Activated T-helper 1 cell treated with anti-CD3 and anti-CD28 coated beads, Interleukin-2, amount 50 U/mL, for 16 hours (primary cell): ENCODE data around the gene ASS1.

ENCODE experiments used
- DNase-seq, 2 donors: peaks; one replicate each; pipeline ENCODE4 v3.0.0-alpha.2; 2020; ENCODE audit warnings: low read depth in 1 of 2, low spot score in 1 of 2

ASS1 gene

DNA sequence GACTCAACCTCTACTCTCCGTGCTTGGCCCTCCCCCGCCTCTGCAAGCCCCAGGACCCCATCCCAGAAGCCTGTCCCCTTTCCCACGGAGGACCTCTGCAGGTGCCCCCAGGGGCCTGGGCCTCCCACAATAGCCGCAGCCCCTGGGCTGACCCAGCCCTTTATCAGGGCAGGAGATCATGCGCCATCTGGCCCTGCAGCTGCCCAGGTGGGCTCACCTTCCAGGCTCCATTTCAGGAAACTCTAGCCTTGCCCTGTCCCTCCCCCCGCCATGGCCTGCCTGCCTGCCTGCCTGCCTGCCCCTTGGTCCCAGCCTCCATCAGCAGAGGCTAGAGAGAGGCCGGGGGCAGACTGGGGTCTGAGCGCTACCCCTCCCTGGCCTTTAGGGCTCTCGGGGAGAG, 48.7 kb downstream of the ASS1 start:
- DNase-seq, result no peak

DNA sequence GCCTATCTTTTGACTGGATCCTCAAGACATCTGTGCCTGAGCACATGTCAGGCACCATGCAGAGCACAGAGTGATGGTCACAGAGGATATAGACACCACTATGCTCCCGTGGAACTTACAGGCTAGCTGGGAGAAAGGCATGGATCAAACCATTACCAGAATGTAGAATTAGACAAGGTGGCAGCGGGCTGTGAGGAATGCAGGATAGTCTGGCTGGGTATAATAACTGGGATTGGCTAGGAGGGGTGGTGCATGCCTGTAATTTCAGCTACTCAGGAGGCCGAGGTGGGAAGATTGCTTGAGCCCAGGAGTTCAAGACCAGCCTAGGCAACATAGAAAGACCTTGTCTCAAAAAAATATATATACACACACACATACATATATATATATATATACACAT, 50.3 kb downstream of the ASS1 start:
- no peak for DNase-seq

DNA sequence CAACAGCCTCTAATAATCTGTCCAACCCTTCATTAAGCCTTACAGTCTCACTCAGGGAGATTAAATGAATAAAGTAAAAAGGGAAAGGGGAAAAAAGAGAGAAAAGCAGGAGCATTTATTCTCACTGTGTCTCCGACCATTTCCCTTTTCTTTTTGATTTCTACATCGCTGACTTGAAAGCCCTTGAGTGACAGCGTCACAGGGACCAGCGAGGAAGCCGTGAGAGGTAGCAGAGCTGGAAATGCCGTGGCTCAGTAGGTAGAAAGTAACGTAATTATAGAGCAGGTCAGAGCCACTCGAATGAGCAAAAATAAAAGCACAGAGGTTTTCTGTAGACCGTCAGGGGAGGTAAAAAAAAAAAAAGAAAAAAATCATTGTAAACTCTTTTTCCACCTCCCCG, 52.4 kb downstream of the ASS1 start:
- no peak for DNase-seq

DNA sequence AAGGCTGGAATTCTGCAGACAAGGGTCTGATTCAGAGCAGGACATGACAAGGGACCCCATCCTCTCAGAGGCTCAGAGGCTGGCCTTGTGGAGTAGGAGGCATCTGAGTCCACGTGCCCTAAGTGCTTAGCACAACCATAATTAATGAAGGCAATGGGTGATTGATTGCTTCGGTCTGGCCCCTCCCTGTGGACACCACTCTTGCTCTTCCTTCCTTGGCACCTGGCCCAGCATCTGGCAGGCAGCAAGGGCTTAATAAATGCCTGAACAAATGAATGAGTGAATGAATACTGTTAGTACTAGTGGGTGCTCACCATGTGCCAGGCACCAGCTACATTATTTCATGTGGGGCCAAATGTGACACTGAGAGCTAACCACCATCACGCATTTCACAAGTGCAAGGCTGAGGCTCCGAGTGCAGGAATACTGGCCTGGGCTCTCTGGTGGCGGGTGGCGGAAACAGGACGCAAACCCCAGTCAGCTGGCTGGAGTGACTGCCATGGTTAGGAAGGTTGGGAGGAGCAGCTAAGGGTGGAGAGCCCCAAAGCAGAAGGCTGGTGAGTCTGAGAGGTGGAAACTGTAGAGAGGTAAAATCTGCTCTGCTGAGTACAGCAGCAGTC, 53.6 kb downstream of the ASS1 start:
- no peak for DNase-seq

DNA sequence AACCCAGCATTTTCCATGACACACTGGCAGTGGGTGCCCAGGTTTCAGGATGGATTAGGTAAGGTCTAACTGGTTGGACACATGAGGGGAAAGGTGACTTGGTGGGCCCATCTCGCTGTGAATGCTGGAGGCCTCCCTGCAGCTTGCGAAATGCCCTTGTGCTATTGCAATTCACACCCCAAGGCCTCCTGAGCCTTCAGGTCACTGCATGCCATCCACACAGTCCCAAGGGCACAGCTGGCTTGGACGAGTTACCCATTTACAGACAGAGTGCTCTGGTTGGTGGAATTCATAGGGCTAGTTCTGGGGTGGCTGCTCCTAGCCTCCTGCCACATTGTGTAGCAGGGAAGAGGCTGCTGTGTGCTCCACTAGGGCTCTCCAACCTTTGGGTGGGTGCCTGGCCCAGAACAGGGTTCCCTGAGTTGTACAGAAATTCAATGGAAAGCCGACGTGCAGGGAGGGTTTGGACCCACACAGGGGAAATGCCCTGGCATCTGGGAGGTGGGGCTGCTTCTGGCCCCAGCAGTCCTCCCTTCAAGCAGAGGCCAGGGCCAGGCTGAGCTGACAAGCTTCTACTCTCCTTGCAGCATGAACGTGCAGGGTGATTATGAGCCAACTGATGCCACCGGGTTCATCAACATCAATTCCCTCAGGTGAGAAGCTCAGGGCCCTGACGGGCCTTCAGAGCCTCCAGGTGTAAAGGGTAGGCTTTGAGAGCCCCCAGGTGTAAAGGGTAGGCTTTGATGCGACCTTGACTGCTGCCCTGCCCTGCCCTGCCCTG, 54.3 kb downstream of the ASS1 start:
- DNase-seq, result no peak

DNA sequence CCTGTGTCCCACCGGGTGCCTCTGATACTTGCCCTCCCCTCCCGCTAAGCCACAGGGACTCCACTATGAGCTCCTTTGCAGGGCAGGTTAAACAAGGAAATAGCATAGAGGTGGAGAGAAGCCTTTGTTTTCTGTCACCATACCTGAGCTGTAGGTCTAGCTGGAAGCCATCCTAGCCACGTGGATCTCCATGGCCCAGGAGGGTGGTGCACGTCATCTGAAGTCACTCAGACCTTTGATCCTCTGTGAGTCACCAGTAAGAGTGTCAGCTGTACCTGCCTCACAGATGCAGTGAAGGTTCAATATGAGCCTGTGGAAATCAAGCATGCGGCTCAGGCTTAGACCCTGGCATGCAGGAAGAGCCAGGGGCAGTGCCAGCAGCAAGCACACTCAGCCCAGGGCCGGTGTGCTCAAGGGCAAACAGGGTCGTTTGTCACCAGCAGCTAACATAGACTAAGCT, 55.1 kb downstream of the ASS1 start:
- no peak for DNase-seq

DNA sequence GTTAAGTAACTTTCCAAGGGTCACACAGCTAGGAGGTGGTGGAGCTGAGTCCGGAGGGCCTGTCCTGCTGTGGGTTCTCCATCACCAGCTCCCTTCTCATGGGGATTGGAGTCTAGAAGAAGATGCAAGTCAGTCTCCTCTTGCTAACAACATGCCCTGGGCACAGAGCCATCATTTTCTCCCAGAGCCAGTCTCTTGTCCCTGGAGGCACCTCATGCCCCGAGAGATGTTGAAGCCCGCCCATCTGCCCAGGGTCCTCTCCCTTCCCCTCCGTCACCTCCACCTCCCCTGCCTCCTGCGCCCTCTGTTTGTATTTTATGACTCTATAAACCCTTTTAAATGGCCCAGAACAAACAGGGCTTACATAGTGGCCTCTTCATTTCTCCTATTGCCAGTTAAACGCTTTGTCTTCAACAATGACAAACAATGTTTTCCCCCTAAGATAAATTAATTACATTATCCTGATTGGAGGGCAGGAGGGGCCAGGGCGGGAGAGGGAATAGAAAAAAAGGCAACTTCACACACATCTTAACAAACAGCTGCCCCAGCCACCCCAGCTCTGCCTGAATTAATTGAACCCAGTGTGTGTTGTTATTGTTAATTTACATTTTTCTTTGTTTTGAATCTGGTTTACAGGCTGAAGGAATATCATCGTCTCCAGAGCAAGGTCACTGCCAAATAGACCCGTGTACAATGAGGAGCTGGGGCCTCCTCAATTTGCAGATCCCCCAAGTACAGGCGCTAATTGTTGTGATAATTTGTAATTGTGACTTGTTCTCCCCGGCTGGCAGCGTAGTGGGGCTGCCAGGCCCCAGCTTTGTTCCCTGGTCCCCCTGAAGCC, 55.8 kb downstream of the ASS1 start:
- DNase-seq, result no peak

DNA sequence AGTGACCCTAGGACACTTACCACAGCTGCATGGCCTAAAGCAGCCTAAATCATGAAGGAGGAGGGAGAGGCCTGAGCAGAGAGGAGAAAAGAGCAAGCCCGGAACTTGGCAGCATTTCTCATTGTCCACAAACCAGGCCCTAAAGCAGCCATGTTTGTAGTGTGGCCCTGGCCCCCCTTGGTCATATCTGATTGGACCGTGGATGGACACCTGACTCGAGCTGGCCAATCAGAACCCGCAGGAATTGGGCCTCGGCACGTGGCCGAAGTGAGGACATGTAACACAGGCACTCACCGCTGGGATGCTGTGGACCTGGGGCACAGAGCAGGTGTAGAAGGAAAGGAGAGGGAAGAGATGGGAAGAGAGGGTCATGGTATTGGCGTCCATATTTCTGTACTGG, 56.9 kb downstream of the ASS1 start:
- DNase-seq, result no peak

DNA sequence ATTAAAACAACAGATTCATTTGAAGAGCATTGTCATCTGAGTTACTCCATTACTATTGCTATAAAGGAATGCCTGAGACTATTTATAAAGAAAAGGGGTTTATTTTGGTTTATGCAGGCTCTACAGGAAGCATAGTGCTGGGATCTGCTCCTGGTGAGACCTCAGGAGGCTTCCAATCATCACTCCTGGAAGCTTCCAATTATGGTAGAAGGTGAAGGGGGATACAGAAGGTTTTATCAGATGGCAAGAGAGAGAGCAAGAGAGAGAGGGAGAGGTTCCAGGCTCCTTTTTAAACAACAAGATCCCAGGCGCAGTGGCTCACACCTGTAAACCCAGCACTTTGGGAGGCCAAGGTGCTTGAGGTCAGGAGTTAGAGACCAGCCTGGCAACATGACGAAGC, 63.5 kb downstream of the ASS1 start:
- DNase-seq, result no peak

DNA sequence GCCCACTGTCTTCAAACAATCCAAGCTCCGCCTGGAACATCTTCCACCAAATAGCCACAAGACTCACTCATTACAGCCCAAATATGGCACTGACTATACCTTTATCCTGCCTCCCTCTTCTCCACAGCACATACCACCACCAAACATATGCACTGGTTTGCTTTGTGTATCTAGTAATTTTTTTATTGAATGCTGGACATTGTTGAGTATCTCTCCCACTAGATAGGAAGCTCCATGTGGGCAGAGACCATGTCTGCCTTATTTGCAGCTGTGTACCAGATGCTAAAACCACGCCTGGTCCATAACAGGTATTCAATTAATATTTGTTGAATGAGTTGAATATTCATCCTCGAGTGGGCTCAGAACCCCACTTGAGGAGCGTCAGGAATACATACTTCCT, 67.4 kb downstream of the ASS1 start:
- DNase-seq, result no peak

DNA sequence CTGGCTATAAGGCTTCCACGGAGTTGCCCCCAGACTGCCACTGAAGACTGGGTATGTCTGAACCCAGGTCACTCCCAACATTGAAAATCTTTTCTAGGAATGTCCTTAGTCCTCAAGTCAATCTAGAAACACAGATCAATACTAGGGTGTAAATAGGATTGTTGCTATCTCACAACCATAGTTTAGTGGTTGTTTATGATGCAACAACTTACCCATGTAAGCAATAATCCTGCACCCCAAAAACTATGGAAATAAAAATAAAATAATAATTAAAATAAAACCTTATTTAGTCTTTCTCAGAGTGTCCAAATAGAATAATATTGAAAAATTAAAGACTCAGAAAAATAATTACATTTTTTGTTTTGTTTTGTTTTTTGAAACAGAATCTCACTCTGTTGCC, 68.3 kb downstream of the ASS1 start:
- no peak for DNase-seq

DNA sequence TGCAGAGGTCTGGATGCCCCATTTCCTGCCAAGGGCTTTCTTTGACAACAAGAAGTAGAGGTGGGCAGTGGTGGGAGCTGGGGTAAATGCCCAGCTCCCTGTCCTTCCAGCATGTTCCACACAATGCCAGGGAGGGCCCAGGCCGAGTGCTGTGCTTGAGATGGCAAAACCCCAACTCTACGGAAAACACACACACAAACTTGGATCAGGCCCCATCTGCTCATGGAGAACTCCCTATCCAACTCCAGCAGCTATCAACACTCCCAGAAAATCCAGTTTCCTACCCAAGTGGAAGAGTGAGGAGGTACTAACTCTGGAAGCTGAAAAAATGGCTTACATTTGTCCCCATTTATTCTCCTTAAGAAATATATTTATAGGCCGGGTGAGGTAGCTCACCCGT, 73.5 kb downstream of the ASS1 start:
- DNase-seq, result no peak

DNA sequence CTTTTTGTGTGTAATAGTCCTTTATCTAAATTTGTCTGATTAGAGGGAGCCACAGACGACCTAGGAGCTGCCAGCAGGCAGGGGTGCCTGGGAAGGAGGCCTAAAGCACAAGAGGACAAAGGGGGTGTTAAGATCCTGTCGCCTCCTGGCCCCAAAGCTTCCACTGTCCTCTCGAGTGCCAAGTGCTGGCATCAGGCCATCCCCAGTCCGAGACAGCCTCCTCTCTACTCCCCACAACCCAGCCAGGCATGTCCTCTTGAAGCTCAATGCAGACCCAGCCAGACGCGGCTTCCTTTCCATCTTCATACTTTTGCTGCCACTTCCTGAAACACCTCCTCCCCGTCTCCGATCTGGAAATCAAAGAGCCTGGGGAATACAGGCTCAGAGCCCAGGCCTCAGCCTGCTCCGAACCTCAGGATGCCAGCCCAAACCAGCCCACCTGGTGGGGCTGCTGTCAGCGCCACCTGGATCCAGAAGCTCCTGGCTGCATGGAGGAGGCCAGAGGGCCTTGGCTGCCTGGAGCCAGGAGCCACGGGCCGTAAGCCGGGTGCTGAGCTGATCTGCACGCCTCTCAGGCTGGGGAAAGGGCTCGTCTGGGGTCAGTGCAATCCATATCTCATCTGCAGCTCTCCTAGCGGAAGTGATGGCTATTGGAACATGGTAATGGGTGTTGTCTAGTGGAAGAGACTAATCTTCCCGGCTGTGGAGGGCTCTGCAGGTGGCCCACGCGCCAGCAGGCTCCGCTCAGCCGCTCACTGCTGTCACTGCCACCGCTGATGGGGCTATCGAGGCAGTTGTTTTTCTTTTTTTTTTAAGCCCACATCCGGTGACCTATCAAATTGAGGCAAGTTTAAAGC, 74.4 kb downstream of the ASS1 start:
- no peak for DNase-seq

DNA sequence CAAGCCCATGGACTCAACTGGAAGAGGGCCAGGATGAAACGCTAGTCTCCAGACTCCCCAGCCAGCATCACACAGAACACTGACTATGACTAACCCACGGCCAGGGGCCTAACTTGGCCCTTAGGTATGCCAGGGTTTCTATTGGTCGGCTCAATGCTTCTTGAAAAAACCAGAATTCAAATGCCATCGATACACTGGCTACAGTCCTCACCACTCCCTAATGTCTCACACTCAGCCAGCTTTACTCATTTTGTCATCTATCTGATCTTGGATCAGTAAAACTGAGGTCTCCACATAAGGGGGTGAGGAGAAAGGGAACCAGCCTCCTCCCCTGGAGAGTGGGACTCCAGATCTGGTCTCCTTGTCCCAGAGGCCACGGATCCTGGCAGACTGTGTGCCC, 75.2 kb downstream of the ASS1 start:
- no peak for DNase-seq

DNA sequence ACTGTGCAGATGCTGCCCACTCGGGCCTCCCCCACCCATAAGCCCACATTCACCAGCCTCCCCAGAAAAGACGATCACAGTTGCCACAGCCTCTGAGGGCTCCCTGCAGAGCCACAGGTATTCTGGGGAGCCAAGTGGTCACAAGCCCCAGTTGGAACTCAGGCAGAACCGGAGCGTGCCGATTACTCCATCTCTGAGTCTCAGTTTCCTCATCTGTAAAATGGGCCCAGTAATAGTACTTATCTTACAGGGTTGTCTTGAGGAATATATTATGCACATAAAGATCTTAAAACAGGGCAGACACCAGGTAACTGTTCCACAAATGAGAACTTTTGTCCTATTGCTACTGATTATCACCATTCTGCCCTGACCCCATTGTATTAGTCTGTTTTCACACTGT, 77.0 kb downstream of the ASS1 start:
- DNase-seq, result no peak

DNA sequence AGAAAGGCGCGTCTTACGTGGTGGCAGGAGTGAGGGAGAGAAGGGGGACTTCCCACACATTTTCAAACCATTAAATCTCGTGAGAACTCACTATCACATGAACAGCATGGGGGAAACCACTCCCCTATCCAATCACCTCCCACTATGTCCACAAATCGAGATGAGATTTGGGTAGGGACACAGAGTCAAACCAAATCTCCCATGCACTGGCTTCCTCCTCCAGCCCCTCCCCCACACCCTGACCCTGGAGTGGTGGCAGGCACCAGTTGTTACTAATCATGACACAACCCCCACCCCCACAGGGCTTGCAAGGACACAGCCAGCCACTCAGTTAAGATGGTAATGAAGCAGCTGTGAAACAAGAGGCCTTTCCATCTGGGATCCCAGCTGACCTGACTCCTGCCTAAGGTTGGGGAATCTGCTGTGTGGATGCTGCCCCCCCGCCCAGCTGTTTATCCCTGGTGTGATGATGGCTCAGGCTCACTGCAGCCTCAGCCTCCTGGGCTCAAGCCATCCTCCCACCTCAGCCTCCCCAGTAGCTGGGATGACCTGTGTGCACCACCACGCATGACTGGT, 77.6 kb downstream of the ASS1 start:
- no peak for DNase-seq

DNA sequence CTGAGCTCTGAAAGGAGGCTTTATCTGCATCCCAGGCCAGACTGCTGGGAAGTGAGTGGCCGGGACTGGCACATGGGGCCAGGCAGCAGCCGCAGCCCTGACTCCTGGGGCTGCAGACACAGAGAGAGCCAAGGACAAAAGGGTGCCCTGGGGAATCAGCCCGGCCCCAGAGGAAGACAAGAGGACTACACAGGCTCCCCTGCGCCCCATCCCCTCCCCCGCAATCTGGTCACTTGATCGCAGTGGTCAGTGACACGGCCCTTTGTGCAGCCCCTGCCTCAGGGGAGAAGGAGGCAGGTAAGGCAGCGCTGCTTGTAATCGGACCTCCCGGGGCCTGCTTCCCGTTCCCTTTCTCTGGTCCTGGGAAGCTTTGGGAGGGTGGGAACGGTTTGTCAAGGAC, 79.2 kb downstream of the ASS1 start:
- no peak for DNase-seq

DNA sequence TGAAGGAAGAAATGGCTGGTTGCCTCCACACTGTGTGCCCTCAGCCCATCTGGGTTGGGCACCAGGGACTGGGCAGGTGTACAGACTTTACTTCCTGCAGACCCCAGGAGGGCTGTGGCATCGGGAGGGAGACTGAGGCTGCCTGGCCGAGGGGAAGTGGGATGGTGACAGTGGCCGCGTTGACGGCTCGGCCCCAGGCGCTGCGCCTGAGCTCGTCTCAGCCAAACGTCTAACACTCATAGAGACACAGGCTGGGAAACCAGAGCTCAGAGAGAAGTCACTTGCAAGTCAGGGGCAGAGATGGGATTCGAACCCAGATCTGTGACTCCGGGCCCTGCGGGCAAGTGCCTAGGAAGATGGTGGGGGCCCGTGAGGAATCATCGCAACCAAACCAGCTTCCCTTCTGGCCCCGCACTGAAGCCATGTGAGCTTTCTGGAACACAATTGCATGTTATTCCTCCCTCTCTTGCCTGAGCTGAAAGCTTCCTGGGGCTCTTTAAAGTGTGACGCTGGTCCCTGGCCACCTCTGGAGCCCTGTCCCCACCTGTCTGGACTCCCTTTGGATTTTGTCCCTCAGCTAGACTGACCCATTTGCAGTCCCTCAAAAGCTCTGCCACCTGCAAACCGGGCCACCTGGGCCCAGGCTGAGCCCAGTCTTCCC, 81.6 kb downstream of the ASS1 start:
- no peak for DNase-seq

DNA sequence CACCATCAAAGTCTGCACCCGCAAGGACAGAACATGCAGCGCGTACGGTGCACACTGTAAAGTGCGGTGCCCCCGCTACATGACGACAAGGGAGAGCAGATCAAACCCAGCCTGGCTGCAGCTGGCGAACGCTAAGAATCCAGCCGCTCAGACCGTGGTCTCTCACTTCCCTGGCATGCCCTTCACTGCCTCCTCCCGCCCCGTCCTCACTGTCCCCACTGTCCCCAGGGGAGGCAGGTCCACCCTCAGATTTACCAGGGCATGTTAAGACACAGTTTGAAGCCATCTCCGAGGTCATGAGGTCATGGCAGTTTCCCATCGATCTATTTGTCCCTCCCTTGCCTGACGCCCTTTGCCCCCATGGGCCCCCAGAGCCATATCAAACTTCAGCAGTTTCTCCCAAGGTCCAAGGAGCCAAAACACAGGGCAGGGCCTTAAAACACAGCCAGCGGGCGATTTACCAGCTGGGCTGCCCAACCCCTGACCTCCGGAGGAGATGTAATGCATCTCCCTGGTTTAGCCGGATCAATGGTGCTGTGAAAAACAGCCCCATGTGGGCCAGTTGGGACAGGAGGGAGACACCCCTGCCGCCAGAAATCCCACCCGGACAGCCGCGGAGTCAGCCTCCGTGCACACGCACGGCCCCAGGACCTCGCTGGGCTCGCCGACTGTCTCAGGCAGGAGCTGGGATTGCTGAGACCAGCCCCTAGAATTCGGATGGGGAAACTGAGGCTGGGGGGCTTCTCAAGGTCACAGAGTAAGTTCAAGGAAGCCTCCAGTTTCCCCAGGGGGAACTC, 82.3 kb downstream of the ASS1 start:
- DNase-seq, result no peak
